H1 (cell line): Measurements from ENCODE around the gene GRM4. TPM values are rescaled to one million over a fixed set of nuclear protein-coding genes. Genes with fewer than 3 reads are reported as not detected.

Experiments used
- CTCF ChIA-PET: fragments of 300-600 bp; sonication (Branson Sonifier 250); formaldehyde crosslinking; loops from one replicate; lab custom pipeline; 2021; ENCODE audit not compliant: partially characterized antibody; lab: Charles Lee
- POLR2A ChIA-PET: fragments of 300-600 bp; sonication (Branson Sonifier 250); formaldehyde crosslinking; loops from one replicate; lab custom pipeline; 2021; ENCODE audit warnings: inconsistent platforms; ENCODE audit not compliant: partially characterized antibody; lab: Charles Lee
- DNase-seq, 2 experiments: peaks; one replicate each; pipeline versions ENCODE4 v3.0.0 to v3.0.0-alpha.2; 2010 to 2022; ENCODE audit warnings: low spot score in 2 of 2, low read depth in 1 of 2, mixed read lengths in 1 of 2
- FAIRE-seq: peaks from 2 replicates; lab custom pipeline; 2011; peaks lifted over from hg19 to GRCh38; lab: Jason Lieb, UNC
- H2AFZ ChIP-seq: 2 replicates; pipeline ENCODE4 v1.8.1; 2012; ENCODE audit warnings: low read length, inconsistent platforms
- H2AK5ac ChIP-seq: 2 replicates; pipeline ENCODE4 v1.6.1; 2013; ENCODE audit warnings: low read depth, low read length
- H2BK120ac ChIP-seq: replicated peaks from 2 replicates; pipeline ENCODE3; 2013; ENCODE audit warnings: low read depth, low read length, inconsistent platforms
- H2BK12ac ChIP-seq: 2 replicates; pipeline ENCODE4 v1.6.1; 2013; ENCODE audit warnings: low read depth, low read length
- H2BK15ac ChIP-seq: 2 replicates; pipeline ENCODE4 v1.6.1; 2013; ENCODE audit warnings: low read length
- H2BK20ac ChIP-seq: 2 replicates; pipeline ENCODE4 v1.6.1; 2013; ENCODE audit warnings: low read length
- H2BK5ac ChIP-seq: 2 replicates; pipeline ENCODE4 v1.6.1; 2013; ENCODE audit warnings: low read depth, low read length
- H3K14ac ChIP-seq: 2 replicates; pipeline ENCODE4 v1.6.1; 2013; ENCODE audit warnings: inconsistent platforms; ENCODE audit not compliant: insufficient read length
- H3K18ac ChIP-seq: 2 replicates; pipeline ENCODE4 v1.6.1; 2013; ENCODE audit warnings: low read length; ENCODE audit errors: extremely low read depth
- H3K23ac ChIP-seq: 2 replicates; pipeline ENCODE4 v1.6.1; 2013; ENCODE audit warnings: inconsistent platforms; ENCODE audit not compliant: insufficient read length
- H3K23me2 ChIP-seq: 2 replicates; pipeline ENCODE4 v1.6.1; 2013; ENCODE audit warnings: low read depth, low read length
- H3K27ac ChIP-seq: 2 replicates; pipeline ENCODE4 v1.6.1; 2011; ENCODE audit warnings: low read depth, low read length, inconsistent platforms
- H3K27me3 ChIP-seq, 4 experiments: replicated peaks in 1 of 4; 1 replicate in 1 of 4; 2 replicates in 3 of 4; pipeline versions ENCODE4 v1.6.1 to v1.8.1; 2011 to 2013; ENCODE audit warnings: low read length in 3 of 4, mild to moderate bottlenecking in 3 of 4, inconsistent platforms in 2 of 4, mixed read lengths in 2 of 4, moderate library complexity in 1 of 4; ENCODE audit not compliant: control insufficient read depth in 3 of 4, insufficient read depth in 3 of 4; ENCODE audit errors: extremely low read depth in 1 of 4
- H3K36me3 ChIP-seq, 4 experiments: 2 replicates each; pipeline versions ENCODE4 v1.6.1 to v1.8.1; 2011 to 2013; ENCODE audit warnings: mild to moderate bottlenecking in 4 of 4, low read length in 3 of 4, moderate library complexity in 2 of 4, control low read depth in 1 of 4, inconsistent platforms in 1 of 4; ENCODE audit not compliant: insufficient read depth in 4 of 4, control insufficient read depth in 2 of 4
- H3K4ac ChIP-seq: replicated peaks from 2 replicates; pipeline ENCODE3; 2013; ENCODE audit warnings: low read length, low read depth, mixed read lengths, inconsistent platforms; ENCODE audit not compliant: insufficient read length
- H3K4me1 ChIP-seq, 4 experiments: replicated peaks in 1 of 4; 1 replicate in 1 of 4; 2 replicates in 3 of 4; pipeline versions ENCODE4 v1.6.1 to v1.8.1; 2011 to 2013; ENCODE audit warnings: low read length in 3 of 4, inconsistent platforms in 2 of 4, mixed read lengths in 1 of 4; ENCODE audit not compliant: insufficient read depth in 4 of 4, control insufficient read depth in 3 of 4
- H3K4me2 ChIP-seq, 2 experiments: 2 replicates each; pipeline versions ENCODE4 v1.6.1 to v1.8.1; 2011 to 2013; ENCODE audit warnings: low read depth in 2 of 2, low read length in 2 of 2, control low read depth in 1 of 2, inconsistent platforms in 1 of 2, mild to moderate bottlenecking in 1 of 2; ENCODE audit not compliant: insufficient read depth in 1 of 2
- H3K4me3 ChIP-seq, 4 experiments: fragments of 200-600, 300-600 bp in 1 of 4; sonication (generic), shearing (Covaris generic), sonication (Bioruptor Twin) in 1 of 4; 2 replicates each; pipeline versions ENCODE4 v1.5.1 to v1.8.1; 2011 to 2016; ENCODE audit warnings: low read length in 4 of 4, low read depth in 3 of 4, control low read depth in 2 of 4, inconsistent platforms in 2 of 4, mild to moderate bottlenecking in 2 of 4, mixed read lengths in 1 of 4, moderate library complexity in 1 of 4; ENCODE audit not compliant: insufficient read depth in 2 of 4; ENCODE audit errors: extremely low read depth in 1 of 4
- H3K56ac ChIP-seq: replicated peaks from 2 replicates; pipeline ENCODE3; 2013; ENCODE audit warnings: low read depth, mild to moderate bottlenecking, mixed read lengths, low read length, inconsistent platforms; ENCODE audit not compliant: insufficient read length
- H3K79me1 ChIP-seq: 2 replicates; pipeline ENCODE4 v1.6.1; 2013; ENCODE audit warnings: low read depth, low read length, control low read depth
- H3K79me2 ChIP-seq, 2 experiments: 2 replicates each; pipeline versions ENCODE4 v1.6.1 to v1.8.1; 2012 to 2013; ENCODE audit warnings: low read length in 2 of 2, mild to moderate bottlenecking in 2 of 2, inconsistent platforms in 1 of 2; ENCODE audit not compliant: insufficient read depth in 2 of 2, control insufficient read depth in 1 of 2
- H3K9ac ChIP-seq, 4 experiments: replicated peaks in 1 of 4; 1 replicate in 1 of 4; 2 replicates in 3 of 4; pipeline versions ENCODE4 v1.6.1 to v1.8.1; 2011 to 2013; ENCODE audit warnings: low read depth in 3 of 4, low read length in 3 of 4, control low read depth in 2 of 4, mild to moderate bottlenecking in 2 of 4, moderate library complexity in 2 of 4, inconsistent platforms in 1 of 4; ENCODE audit errors: extremely low read depth in 1 of 4
- H3K9me3 ChIP-seq, 2 experiments: 2 replicates each; pipeline versions ENCODE4 v1.6.1 to v1.8.1; 2012 to 2013; ENCODE audit warnings: mild to moderate bottlenecking in 2 of 2, moderate library complexity in 2 of 2, control low read depth in 1 of 2, inconsistent platforms in 1 of 2, low read depth in 1 of 2, low read length in 1 of 2, mixed read lengths in 1 of 2; ENCODE audit not compliant: insufficient read depth in 2 of 2
- H4K20me1 ChIP-seq, 2 experiments: replicated peaks in 1 of 2; 2 replicates each; pipeline versions ENCODE3 to v1.8.1; 2011 to 2013; ENCODE audit warnings: inconsistent platforms in 2 of 2, low read length in 2 of 2, mild to moderate bottlenecking in 1 of 2; ENCODE audit not compliant: insufficient read depth in 2 of 2, control insufficient read depth in 1 of 2
- H4K5ac ChIP-seq: 2 replicates; pipeline ENCODE4 v1.6.1; 2013; ENCODE audit warnings: low read length, low read depth, mixed read lengths, inconsistent platforms; ENCODE audit not compliant: insufficient read length
- H4K8ac ChIP-seq: 2 replicates; pipeline ENCODE4 v1.8.0; 2013; ENCODE audit warnings: mild to moderate bottlenecking, moderate library complexity, low read length, inconsistent platforms; ENCODE audit not compliant: insufficient read depth; ENCODE audit errors: extremely low read depth
- H4K91ac ChIP-seq: replicated peaks from 2 replicates; pipeline ENCODE3; 2013; ENCODE audit warnings: low read length, mixed read lengths, inconsistent platforms; ENCODE audit not compliant: insufficient read length
- CTBP2 ChIP-seq: IDR thresholded peaks from 2 replicates; pipeline ENCODE4 v1.7.0; 2011; ENCODE audit warnings: borderline replicate concordance, mild to moderate bottlenecking, moderate library complexity, mixed read lengths, low read length; ENCODE audit not compliant: insufficient read depth, insufficient read length
- EP300 ChIP-seq, 2 experiments: IDR thresholded peaks; 1 replicate in 1 of 2; 2 replicates in 1 of 2; pipeline ENCODE4 v1.6.1; 2011 to 2012; ENCODE audit warnings: low read depth in 2 of 2, low read length in 2 of 2, mild to moderate bottlenecking in 2 of 2, borderline replicate concordance in 1 of 2, inconsistent platforms in 1 of 2, moderate library complexity in 1 of 2
- KDM1A ChIP-seq: fragments of 200-600, 300-600 bp; sonication (generic); IDR thresholded peaks from 2 replicates; pipeline ENCODE4 v1.7.1; 2016; ENCODE audit warnings: mild to moderate bottlenecking, low read length, borderline replicate concordance
- PHF8 ChIP-seq: fragments of 200-600 bp; sonication (generic); conservative IDR thresholded peaks from 2 replicates; pipeline ENCODE4 v1.7.1; 2012; ENCODE audit warnings: low read depth, mild to moderate bottlenecking, inconsistent platforms, low read length, moderate library complexity
- RNF2 ChIP-seq: fragments of 200-900, 300-1000 bp; sonication (generic); IDR thresholded peaks from 2 replicates; pipeline ENCODE4 v1.7.1; 2016; ENCODE audit warnings: borderline replicate concordance, low read depth, mild to moderate bottlenecking, antibody characterized with exemption, low read length; ENCODE audit not compliant: poor library complexity, severe bottlenecking; ENCODE audit errors: missing control alignments
- SAP30 ChIP-seq: fragments of 300-600 bp; sonication (generic); IDR thresholded peaks from 2 replicates; pipeline ENCODE4 v1.7.1; 2012; ENCODE audit warnings: low read length, moderate library complexity, mild to moderate bottlenecking, inconsistent platforms; ENCODE audit not compliant: insufficient read depth, insufficient replicate concordance
- WGBS, 2 experiments: shearing (Covaris generic) in 1 of 2; methylation state at CpG; one replicate each; pipeline versions ENCODE4 v1.1.6 to v1.1.7; 2013 to 2015; ENCODE audit warnings: low lambda C conversion rate in 2 of 2, mixed read lengths in 2 of 2, inconsistent platforms in 1 of 2, low coverage in 1 of 2, missing lambda C conversion rate in 1 of 2; ENCODE audit not compliant: insufficient replicate concordance in 2 of 2, insufficient coverage in 1 of 2, insufficient read length in 1 of 2; ENCODE audit errors: extremely low coverage in 1 of 2, missing lambda C conversion rate in 1 of 2; 5-methylcytosine and 5-hydroxymethylcytosine counted together
- polyA plus RNA-seq, 7 experiments: library from polyadenylated mRNA; depleted of rRNA in 3 of 7; stranded (reverse) in 5 of 7; unstranded in 2 of 7; fragments of >200 nt in 5 of 7; fragments of 200-250 nt in 2 of 7; gene quantifications; 1 replicate in 5 of 7; 2 replicates in 1 of 7; 4 replicates in 1 of 7; pipeline versions ENCODE4 v1.2.1 to v1.2.3, GENCODE V29; 2011 to 2013; ENCODE audit warnings: missing spikeins in 2 of 7, mixed read lengths in 2 of 7
- total RNA-seq: library from RNA; stranded (reverse); fragmentation: NEBNext Ultra II Directional; extraction: Animal tissue kit (Norgen Biotek cat#: 25700); gene quantifications from 2 replicates; pipeline ENCODE4 v1.2.1, GENCODE V29; 2021

Gene GRM4
- total and polyA plus RNA-seq, 2 of the 8 experiments (the other 6 are each of a cell fraction or from before 2014, with no cell fraction given): 19.6 to 21.5 TPM

DNA sequence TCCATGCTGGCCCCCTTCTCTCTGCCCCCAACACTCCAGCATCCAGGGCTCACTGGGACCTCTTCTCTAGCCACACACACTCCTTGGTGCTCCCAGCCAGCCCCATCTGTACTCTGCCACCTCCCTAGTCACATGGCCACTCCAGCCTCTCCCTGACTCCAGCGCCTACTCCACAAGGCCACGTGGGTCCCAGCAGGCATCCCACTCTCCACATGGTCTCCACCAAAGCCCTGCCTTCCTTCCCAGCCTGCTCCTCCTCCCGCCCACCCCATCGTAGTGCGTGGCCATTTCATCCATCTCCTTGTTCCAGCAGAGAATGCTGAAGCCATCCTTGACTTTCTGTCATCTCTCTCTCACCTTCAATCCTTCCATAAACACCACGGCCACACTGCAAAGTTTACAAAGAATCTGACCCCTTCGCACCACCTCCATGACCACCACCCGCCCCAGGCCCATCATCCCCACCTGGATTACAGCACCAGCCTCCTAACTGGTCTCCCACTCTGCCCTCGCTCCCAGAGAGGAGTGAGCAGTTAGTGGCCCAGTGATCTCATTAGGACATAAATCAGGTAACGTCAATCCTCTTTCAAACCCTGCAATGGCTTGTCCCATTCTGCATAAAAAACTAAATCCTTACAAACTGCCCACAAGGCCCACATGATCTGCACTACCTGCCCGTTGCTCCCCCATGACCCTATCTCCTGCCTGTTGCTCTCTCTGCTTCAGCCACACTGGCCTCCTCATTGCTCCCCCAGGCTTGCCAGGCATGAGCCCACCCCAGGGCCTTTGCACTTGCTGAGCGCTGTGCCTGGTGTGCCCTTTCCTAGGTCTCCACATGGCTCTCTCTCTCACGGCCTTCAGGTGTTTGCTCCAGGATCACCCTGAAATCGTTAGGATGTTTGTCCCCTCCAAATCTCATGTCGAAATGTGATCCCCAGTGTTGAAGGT, 96.2 kb downstream of the GRM4 start:
- H3K27me3 ChIP-seq: no peaks in the 10 kb centered on the region
- H3K9me3 ChIP-seq: no peaks in the 10 kb centered on the region
- H4K5ac ChIP-seq: no peak overlapping the region
- H3K23ac ChIP-seq: no peak overlapping the region
- no peaks in the 10 kb centered on the region for H3K36me3 ChIP-seq
- H3K4ac ChIP-seq: no peak overlapping the region
- no peak overlapping the region for H2BK20ac ChIP-seq
- H3K4me3 ChIP-seq: no peak overlapping the region
- H3K27ac ChIP-seq: no peak overlapping the region
- 0 out of 7 replicates have a peak overlapping the region, but pooled peaks of 1 of the 4 experiments have one; percentile 18 for H3K9ac ChIP-seq
- H3K4me2 ChIP-seq: no peak overlapping the region
- H3K23me2 ChIP-seq: peaks cover 2% of the 10 kb centered on the region; the same call in 1 of the 2 replicates
- peak; percentile 38; the same call in 1 of the 2 replicates for TF ChIP-seq KDM1A
- TF ChIP-seq EP300 (IDR thresholded peaks at IDR 0.05; ENCODE audit: borderline replicate concordance in 1 of 2, low read depth in 2 of 2, low read length in 2 of 2): no peak
- no peak for TF ChIP-seq PHF8
- no peak for TF ChIP-seq RNF2
- no peak for TF ChIP-seq CTBP2
- TF ChIP-seq SAP30: no peak
- CTCF ChIA-PET: interaction anchor here (1.0 to 1.8 kb wide), 2 partner anchors 34 to 90 kb away, joined by 3 to 6 read pairs; no protein-coding TSS in a partner anchor
- peak overlapping the region; percentile 58 for H4K8ac ChIP-seq
- 88% methylated on average over 15 of the region's 15 CpGs; no CpG with 5 or more reads in 1 of the 2 experiments for WGBS, 2 experiments
- no peak overlapping the region for H2BK120ac ChIP-seq
- no peak overlapping the region for H2BK15ac ChIP-seq
- no peak overlapping the region for H3K18ac ChIP-seq
- H3K4me1 ChIP-seq: peaks cover 3 to 24% (median 15%) of the 10 kb centered on the region in 4 experiments
- H3K79me1 ChIP-seq: no peaks in the 10 kb centered on the region
- no peaks in the 10 kb centered on the region for H3K79me2 ChIP-seq
- no peak overlapping the region for H3K14ac ChIP-seq
- H2AK5ac ChIP-seq: no peak overlapping the region
- no peak for DNase-seq
- no peak for FAIRE-seq
- no peak overlapping the region; the same call in 1 of the 2 replicates for H2BK5ac ChIP-seq
- H2AFZ ChIP-seq: no peak overlapping the region
- peaks cover 4 to 6% of the 10 kb centered on the region in 2 experiments for H4K20me1 ChIP-seq
- H4K91ac ChIP-seq: no peak overlapping the region
- H3K56ac ChIP-seq: no peak overlapping the region
- H2BK12ac ChIP-seq: no peak overlapping the region
- POLR2A ChIA-PET: interaction anchor here (1.0 kb wide), 1 partner anchor 17 kb away, joined by 3 read pairs; no protein-coding TSS in a partner anchor
